ENCODE results near the gene GNAL.

GNAL gene

DNA sequence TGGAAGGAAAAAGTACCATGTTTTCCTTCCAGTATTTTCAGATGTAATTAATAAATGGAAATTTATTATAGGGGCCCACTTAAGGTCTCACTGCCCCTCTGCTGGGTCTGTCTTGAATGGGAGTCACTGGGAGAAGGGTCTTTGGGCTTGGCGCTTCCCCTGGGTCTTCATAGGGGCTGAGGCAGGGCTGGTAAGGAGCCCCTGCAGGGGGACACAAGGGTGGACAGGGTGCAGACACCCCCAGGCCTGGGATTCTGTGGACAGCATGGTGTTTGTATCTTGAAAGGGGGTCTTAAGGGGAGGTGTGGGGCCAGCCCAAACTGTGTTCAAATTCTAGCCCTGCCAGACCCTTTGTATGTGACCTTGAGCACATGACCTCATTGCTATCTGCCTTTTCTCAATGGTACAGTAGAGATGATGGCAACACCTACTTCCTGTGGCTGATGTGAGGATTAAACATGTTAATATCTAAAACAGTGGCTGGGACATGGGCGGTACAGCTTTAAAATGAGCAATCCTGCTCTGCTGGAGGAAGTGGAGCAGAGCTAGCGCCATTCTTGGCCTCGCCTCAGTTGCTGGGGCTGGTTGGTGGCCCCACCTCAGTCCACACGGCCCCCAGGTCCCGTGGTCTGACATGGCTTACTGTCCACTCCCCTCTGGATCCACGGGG lies 71.6 kb downstream of the GNAL start:
- DNase-seq (ENCODE audit: low spot score) = no peak
- Histone ChIP-seq H3K4ac (ENCODE audit: low read length) (no peak overlapping the region), H3K4me3 (ENCODE audit: low read length in 2 of 2) (no peak overlapping the region), H3K4me2 (ENCODE audit: insufficient read depth, low read length, poor library complexity, severe bottlenecking) (no peak overlapping the region), H3K9me3 (replicated peaks in 1 of 2; ENCODE audit: control insufficient read depth in 2 of 2, insufficient read depth in 1 of 2, low read depth in 1 of 2, low read length in 2 of 2) (no peaks in the 10 kb centered on the region), H3K18ac (ENCODE audit: low read length) (peak overlapping the region; percentile 48), H3K23ac (ENCODE audit: low read depth, low read length, poor library complexity) (peak overlapping the region; percentile 66), H4K8ac (ENCODE audit: low read depth, low read length) (peak overlapping the region; percentile 94), H2BK15ac (ENCODE audit: low read length) (no peak overlapping the region), H3K79me1 (ENCODE audit: low read depth, low read length) (no peaks in the 10 kb centered on the region), H2BK12ac (ENCODE audit: low read length) (no peak overlapping the region), H4K91ac (ENCODE audit: low read depth, low read length, poor library complexity) (no peak overlapping the region), H2BK120ac (ENCODE audit: low read depth, low read length) (no peak overlapping the region), H2BK5ac (ENCODE audit: low read length) (no peak overlapping the region), H3K27me3 (ENCODE audit: control insufficient read depth in 3 of 3, insufficient read depth in 3 of 3, low read depth in 1 of 3, low read length in 3 of 3) (no peaks in the 10 kb centered on the region), H3K36me3 (replicated peaks in 1 of 2; ENCODE audit: control insufficient read depth in 2 of 2, insufficient read depth in 2 of 2, low read length in 2 of 2) (no peaks in the 10 kb centered on the region), H3K4me1 (ENCODE audit: control insufficient read depth in 2 of 2, insufficient read depth in 1 of 2, low read depth in 1 of 2, low read length in 2 of 2) (peaks cover 0 to 6% of the 10 kb centered on the region in 2 donors), H3K27ac (replicated peaks; ENCODE audit: low read length) (no peak overlapping the region), H3K9ac (ENCODE audit: low read depth, low read length, poor library complexity) (peak overlapping the region; percentile 27), H2AFZ (ENCODE audit: low read length) (peak overlapping the region; percentile 62), H2AK5ac (ENCODE audit: low read depth, low read length) (peak overlapping the region; percentile 90), H3K14ac (ENCODE audit: low read length) (no peak overlapping the region)
- WGBS, 2 donors (ENCODE audit: extremely low coverage in 2 of 2, insufficient read length in 2 of 2, insufficient replicate concordance in 1 of 2) = no CpG with 5 or more reads among the region's 7 CpGs

DNA sequence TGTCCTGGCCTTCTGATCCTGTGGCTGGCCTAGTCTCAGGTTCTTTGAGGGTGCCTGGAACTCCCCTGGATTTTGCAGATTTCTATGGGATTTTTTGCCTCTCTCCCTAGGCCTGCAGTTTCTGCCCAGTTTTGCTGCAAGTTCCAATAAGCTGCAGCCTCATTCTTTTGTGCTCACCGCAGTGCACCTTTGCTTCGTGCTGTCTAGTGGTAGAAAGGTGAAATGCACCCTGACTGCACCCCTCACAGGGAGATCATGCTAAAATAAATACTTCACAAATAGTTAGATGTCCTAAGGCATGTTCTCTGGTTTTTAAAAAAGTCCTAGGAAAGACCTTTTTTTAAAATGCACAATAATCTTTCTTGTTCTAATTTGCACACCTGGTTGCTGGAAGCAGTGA lies 72.5 kb downstream of the GNAL start:
- Histone ChIP-seq H2BK15ac (ENCODE audit: low read length) (no peak overlapping the region), H3K36me3 (replicated peaks in 1 of 2; ENCODE audit: control insufficient read depth in 2 of 2, insufficient read depth in 2 of 2, low read length in 2 of 2) (no peaks in the 10 kb centered on the region), H3K4me3 (ENCODE audit: low read length in 2 of 2) (no peak overlapping the region), H2BK12ac (ENCODE audit: low read length) (no peak overlapping the region), H3K4ac (ENCODE audit: low read length) (no peak overlapping the region), H2BK120ac (ENCODE audit: low read depth, low read length) (no peak overlapping the region), H4K91ac (ENCODE audit: low read depth, low read length, poor library complexity) (no peak overlapping the region), H2BK5ac (ENCODE audit: low read length) (no peak overlapping the region), H3K27me3 (ENCODE audit: control insufficient read depth in 3 of 3, insufficient read depth in 3 of 3, low read depth in 1 of 3, low read length in 3 of 3) (no peaks in the 10 kb centered on the region), H2AFZ (ENCODE audit: low read length) (peak overlapping the region; percentile 62), H3K4me2 (ENCODE audit: insufficient read depth, low read length, poor library complexity, severe bottlenecking) (no peak overlapping the region), H3K18ac (ENCODE audit: low read length) (no peak overlapping the region), H3K79me1 (ENCODE audit: low read depth, low read length) (no peaks in the 10 kb centered on the region), H3K9me3 (replicated peaks in 1 of 2; ENCODE audit: control insufficient read depth in 2 of 2, insufficient read depth in 1 of 2, low read depth in 1 of 2, low read length in 2 of 2) (no peaks in the 10 kb centered on the region), H4K8ac (ENCODE audit: low read depth, low read length) (no peak overlapping the region), H3K23ac (ENCODE audit: low read depth, low read length, poor library complexity) (no peak overlapping the region), H3K27ac (replicated peaks; ENCODE audit: low read length) (no peak overlapping the region), H3K9ac (ENCODE audit: low read depth, low read length, poor library complexity) (no peak overlapping the region), H2AK5ac (ENCODE audit: low read depth, low read length) (no peak overlapping the region), H3K14ac (ENCODE audit: low read length) (no peak overlapping the region), H3K4me1 (ENCODE audit: control insufficient read depth in 2 of 2, insufficient read depth in 1 of 2, low read depth in 1 of 2, low read length in 2 of 2) (peaks cover 0 to 12% of the 10 kb centered on the region in 2 donors)
- no peak for DNase-seq (ENCODE audit: low spot score)
- no CpG with 5 or more reads among the region's 2 CpGs for WGBS, 2 donors (ENCODE audit: extremely low coverage in 2 of 2, insufficient read length in 2 of 2, insufficient replicate concordance in 1 of 2)

DNA sequence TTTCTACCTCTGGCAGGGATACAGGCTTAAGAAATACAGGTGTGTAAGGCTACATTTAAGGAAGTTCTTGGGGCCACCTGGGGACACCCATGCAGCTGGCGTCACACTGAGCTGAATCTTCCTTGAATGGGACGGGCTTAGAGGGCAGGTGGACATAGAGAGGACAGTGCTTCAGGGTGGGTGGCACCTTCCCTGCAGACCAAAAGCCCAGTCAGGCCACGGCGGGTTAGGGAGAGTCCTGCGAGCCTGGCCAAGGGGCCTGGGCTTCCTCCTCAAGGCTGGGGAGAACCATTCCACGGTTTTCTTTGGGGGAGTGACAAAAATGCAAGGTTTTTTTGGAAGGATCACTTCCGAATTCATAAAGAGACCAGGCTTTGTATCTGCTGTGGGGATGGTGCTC lies 73.4 kb downstream of the GNAL start:
- Histone ChIP-seq H3K4me2 (ENCODE audit: insufficient read depth, low read length, poor library complexity, severe bottlenecking) (no peak overlapping the region), H3K9ac (ENCODE audit: low read depth, low read length, poor library complexity) (no peak overlapping the region), H3K4me1 (ENCODE audit: control insufficient read depth in 2 of 2, insufficient read depth in 1 of 2, low read depth in 1 of 2, low read length in 2 of 2) (peaks cover 1 to 12% of the 10 kb centered on the region in 2 donors), H3K79me1 (ENCODE audit: low read depth, low read length) (no peaks in the 10 kb centered on the region), H3K18ac (ENCODE audit: low read length) (no peak overlapping the region), H4K91ac (ENCODE audit: low read depth, low read length, poor library complexity) (no peak overlapping the region), H2BK120ac (ENCODE audit: low read depth, low read length) (no peak overlapping the region), H2BK5ac (ENCODE audit: low read length) (no peak overlapping the region), H2AFZ (ENCODE audit: low read length) (no peak overlapping the region), H3K27me3 (ENCODE audit: control insufficient read depth in 3 of 3, insufficient read depth in 3 of 3, low read depth in 1 of 3, low read length in 3 of 3) (no peaks in the 10 kb centered on the region), H3K14ac (ENCODE audit: low read length) (no peak overlapping the region), H3K23ac (ENCODE audit: low read depth, low read length, poor library complexity) (peak overlapping the region; percentile 50), H3K4ac (ENCODE audit: low read length) (no peak overlapping the region), H2BK12ac (ENCODE audit: low read length) (no peak overlapping the region), H2AK5ac (ENCODE audit: low read depth, low read length) (no peak overlapping the region), H3K4me3 (ENCODE audit: low read length in 2 of 2) (no peak overlapping the region), H3K27ac (replicated peaks; ENCODE audit: low read length) (no peak overlapping the region), H4K8ac (ENCODE audit: low read depth, low read length) (no peak overlapping the region), H3K9me3 (replicated peaks in 1 of 2; ENCODE audit: control insufficient read depth in 2 of 2, insufficient read depth in 1 of 2, low read depth in 1 of 2, low read length in 2 of 2) (peaks cover 0 to 2% of the 10 kb centered on the region in 2 donors), H2BK15ac (ENCODE audit: low read length) (no peak overlapping the region), H3K36me3 (replicated peaks in 1 of 2; ENCODE audit: control insufficient read depth in 2 of 2, insufficient read depth in 2 of 2, low read length in 2 of 2) (no peaks in the 10 kb centered on the region)
- WGBS, 2 donors (ENCODE audit: extremely low coverage in 2 of 2, insufficient read length in 2 of 2, insufficient replicate concordance in 1 of 2) = no CpG with 5 or more reads among the region's 7 CpGs
- no peak for DNase-seq (ENCODE audit: low spot score)

DNA sequence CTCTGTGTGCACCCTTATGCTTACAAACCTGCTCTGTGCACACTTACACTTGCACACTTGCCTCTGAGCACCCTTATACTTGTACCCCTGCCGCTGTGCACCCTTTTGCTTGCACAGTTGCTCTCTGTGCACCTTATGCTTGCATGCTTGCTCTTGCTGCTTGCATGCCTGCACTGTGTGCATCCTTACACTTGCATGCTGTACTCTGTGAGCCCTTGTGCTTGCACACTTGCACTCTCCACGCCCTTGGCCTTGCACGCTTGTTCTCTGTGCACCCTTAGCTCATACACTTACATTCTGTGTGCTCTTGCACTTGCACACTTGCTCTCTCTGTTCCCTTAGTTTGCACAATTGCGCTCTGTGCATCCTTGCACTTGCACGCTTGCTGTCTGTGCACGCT lies 78.3 kb downstream of the GNAL start:
- no CpG with 5 or more reads among the region's 6 CpGs for WGBS, 2 donors (ENCODE audit: extremely low coverage in 2 of 2, insufficient read length in 2 of 2, insufficient replicate concordance in 1 of 2)
- Histone ChIP-seq H3K27me3 (ENCODE audit: control insufficient read depth in 3 of 3, insufficient read depth in 3 of 3, low read depth in 1 of 3, low read length in 3 of 3) (no peaks in the 10 kb centered on the region), H2BK5ac (ENCODE audit: low read length) (no peak overlapping the region), H3K23ac (ENCODE audit: low read depth, low read length, poor library complexity) (no peak overlapping the region), H3K9me3 (replicated peaks in 1 of 2; ENCODE audit: control insufficient read depth in 2 of 2, insufficient read depth in 1 of 2, low read depth in 1 of 2, low read length in 2 of 2) (peaks cover 0 to 2% of the 10 kb centered on the region in 2 donors), H3K9ac (ENCODE audit: low read depth, low read length, poor library complexity) (no peak overlapping the region), H4K8ac (ENCODE audit: low read depth, low read length) (no peak overlapping the region), H3K4ac (ENCODE audit: low read length) (no peak overlapping the region), H3K79me1 (ENCODE audit: low read depth, low read length) (no peaks in the 10 kb centered on the region), H3K4me2 (ENCODE audit: insufficient read depth, low read length, poor library complexity, severe bottlenecking) (no peak overlapping the region), H2BK15ac (ENCODE audit: low read length) (no peak overlapping the region), H3K27ac (replicated peaks; ENCODE audit: low read length) (no peak overlapping the region), H2AK5ac (ENCODE audit: low read depth, low read length) (no peak overlapping the region), H2BK12ac (ENCODE audit: low read length) (no peak overlapping the region), H3K4me3 (ENCODE audit: low read length in 2 of 2) (peak overlapping the region in 1 of 2 donors; percentile 49), H3K14ac (ENCODE audit: low read length) (no peak overlapping the region), H2BK120ac (ENCODE audit: low read depth, low read length) (no peak overlapping the region), H3K18ac (ENCODE audit: low read length) (no peak overlapping the region), H4K91ac (ENCODE audit: low read depth, low read length, poor library complexity) (no peak overlapping the region), H2AFZ (ENCODE audit: low read length) (no peak overlapping the region), H3K4me1 (ENCODE audit: control insufficient read depth in 2 of 2, insufficient read depth in 1 of 2, low read depth in 1 of 2, low read length in 2 of 2) (peaks cover 3 to 7% of the 10 kb centered on the region in 2 donors), H3K36me3 (replicated peaks in 1 of 2; ENCODE audit: control insufficient read depth in 2 of 2, insufficient read depth in 2 of 2, low read length in 2 of 2) (no peaks in the 10 kb centered on the region)
- DNase-seq (ENCODE audit: low spot score) = no peak

All from neuronal stem cell (in vitro differentiated cells).